HEK293 (cell line): Measurements from ENCODE around the gene MDGA2.

Experiments used
- FEZF1 ChIP-seq: fragments of 450-650 bp; formaldehyde crosslinking; IDR thresholded peaks from 2 replicates; pipeline ENCODE4 v1.5.1; 2016; ENCODE audit warnings: missing biosample characterization, missing genetic modification characterization
- MZF1 ChIP-seq: fragments of 450-650 bp; formaldehyde crosslinking; IDR thresholded peaks from 2 replicates; pipeline ENCODE4 v1.5.1; 2017; ENCODE audit warnings: missing biosample characterization, missing genetic modification characterization, borderline replicate concordance
- OSR2 ChIP-seq: fragments of 450-650 bp; formaldehyde crosslinking; IDR thresholded peaks from 2 replicates; pipeline ENCODE4 v1.5.1; 2016; ENCODE audit warnings: missing biosample characterization, missing genetic modification characterization
- ZNF157 ChIP-seq: fragments of 450-650 bp; formaldehyde crosslinking; IDR thresholded peaks from 2 replicates; pipeline ENCODE4 v1.5.1; 2016; ENCODE audit warnings: missing biosample characterization, missing genetic modification characterization
- ZNF174 ChIP-seq: fragments of 450-650 bp; formaldehyde crosslinking; IDR thresholded peaks from 2 replicates; pipeline ENCODE4 v1.5.0; 2017; ENCODE audit warnings: missing biosample characterization, mild to moderate bottlenecking, missing genetic modification characterization
- ZNF548 ChIP-seq: fragments of 450-650 bp; formaldehyde crosslinking; IDR thresholded peaks from 2 replicates; pipeline ENCODE4 v1.5.1; 2016; ENCODE audit warnings: missing biosample characterization, missing genetic modification characterization
- ZNF677 ChIP-seq: fragments of 450-650 bp; IDR thresholded peaks from 2 replicates; pipeline ENCODE4 v1.5.0; 2018; ENCODE audit warnings: missing biosample characterization, mild to moderate bottlenecking, missing genetic modification characterization, moderate library complexity
- TF ChIP-seq, protein P1 (sequence below): fragments of 450-650 bp; formaldehyde crosslinking; IDR thresholded peaks from 2 replicates; pipeline ENCODE4 v1.5.1; 2016; ENCODE audit warnings: missing biosample characterization, missing genetic modification characterization
- TF ChIP-seq, protein P2 (sequence below): fragments of 450-650 bp; formaldehyde crosslinking; IDR thresholded peaks from 2 replicates; pipeline ENCODE4 v1.5.1; 2016; ENCODE audit warnings: missing biosample characterization, missing genetic modification characterization
- TF ChIP-seq, protein P3 (sequence below): fragments of 450-650 bp; formaldehyde crosslinking; IDR thresholded peaks from 2 replicates; pipeline ENCODE4 v1.5.1; 2016; ENCODE audit warnings: missing biosample characterization, missing genetic modification characterization

DNA sequence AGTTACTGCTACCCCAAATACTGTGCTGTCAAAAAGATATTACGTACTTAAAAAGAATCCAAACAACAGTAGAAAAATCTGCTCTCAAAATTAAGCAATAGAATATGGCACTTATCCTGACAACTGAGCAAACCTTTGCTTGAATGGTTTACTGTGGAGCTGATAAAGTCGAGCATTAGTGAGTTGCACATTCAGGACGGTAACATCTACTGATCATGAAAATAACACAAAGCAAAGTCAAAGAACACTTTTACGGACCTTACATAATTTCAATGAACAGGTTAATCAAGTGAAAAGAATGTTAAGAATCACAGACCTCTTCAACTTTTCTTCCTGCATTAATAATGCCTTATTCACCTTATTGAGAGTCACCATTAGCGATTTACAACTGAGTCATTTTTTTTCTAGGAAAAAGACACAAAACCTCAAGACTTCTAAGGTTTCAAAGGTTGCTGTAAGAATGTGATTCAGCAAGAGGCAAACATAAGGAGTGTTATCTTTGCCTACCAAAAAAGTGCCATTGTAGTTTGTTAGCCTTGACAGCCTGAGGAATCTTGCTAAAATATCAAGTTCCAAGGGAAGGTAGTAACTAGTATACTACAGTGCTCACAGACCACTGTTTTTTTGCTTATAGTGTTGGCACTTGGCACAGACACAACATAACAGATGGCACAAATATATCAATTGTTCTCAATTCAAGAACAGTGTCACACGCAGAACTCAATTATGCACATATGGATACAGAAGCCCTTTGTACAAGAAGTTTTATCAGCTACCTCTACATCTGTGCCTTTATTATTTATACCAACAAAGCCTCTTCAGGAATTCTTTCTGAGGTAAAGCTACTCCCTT lies 689.6 kb downstream of the MDGA2 start:
- TF ChIP-seq, protein P1, sequence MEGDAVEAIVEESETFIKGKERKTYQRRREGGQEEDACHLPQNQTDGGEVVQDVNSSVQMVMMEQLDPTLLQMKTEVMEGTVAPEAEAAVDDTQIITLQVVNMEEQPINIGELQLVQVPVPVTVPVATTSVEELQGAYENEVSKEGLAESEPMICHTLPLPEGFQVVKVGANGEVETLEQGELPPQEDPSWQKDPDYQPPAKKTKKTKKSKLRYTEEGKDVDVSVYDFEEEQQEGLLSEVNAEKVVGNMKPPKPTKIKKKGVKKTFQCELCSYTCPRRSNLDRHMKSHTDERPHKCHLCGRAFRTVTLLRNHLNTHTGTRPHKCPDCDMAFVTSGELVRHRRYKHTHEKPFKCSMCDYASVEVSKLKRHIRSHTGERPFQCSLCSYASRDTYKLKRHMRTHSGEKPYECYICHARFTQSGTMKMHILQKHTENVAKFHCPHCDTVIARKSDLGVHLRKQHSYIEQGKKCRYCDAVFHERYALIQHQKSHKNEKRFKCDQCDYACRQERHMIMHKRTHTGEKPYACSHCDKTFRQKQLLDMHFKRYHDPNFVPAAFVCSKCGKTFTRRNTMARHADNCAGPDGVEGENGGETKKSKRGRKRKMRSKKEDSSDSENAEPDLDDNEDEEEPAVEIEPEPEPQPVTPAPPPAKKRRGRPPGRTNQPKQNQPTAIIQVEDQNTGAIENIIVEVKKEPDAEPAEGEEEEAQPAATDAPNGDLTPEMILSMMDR (tag by site-specific recombination), result no peak
- TF ChIP-seq, protein P2, sequence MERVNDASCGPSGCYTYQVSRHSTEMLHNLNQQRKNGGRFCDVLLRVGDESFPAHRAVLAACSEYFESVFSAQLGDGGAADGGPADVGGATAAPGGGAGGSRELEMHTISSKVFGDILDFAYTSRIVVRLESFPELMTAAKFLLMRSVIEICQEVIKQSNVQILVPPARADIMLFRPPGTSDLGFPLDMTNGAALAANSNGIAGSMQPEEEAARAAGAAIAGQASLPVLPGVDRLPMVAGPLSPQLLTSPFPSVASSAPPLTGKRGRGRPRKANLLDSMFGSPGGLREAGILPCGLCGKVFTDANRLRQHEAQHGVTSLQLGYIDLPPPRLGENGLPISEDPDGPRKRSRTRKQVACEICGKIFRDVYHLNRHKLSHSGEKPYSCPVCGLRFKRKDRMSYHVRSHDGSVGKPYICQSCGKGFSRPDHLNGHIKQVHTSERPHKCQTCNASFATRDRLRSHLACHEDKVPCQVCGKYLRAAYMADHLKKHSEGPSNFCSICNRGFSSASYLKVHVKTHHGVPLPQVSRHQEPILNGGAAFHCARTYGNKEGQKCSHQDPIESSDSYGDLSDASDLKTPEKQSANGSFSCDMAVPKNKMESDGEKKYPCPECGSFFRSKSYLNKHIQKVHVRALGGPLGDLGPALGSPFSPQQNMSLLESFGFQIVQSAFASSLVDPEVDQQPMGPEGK, result no peak
- TF ChIP-seq ZNF677 (tag by site-specific recombination) (no peak), ZNF157 (no peak), ZNF174 (tag by site-specific recombination) (no peak), FEZF1 (tag by site-specific recombination) (no peak), ZNF548 (tag by site-specific recombination) (no peak), OSR2 (tag by site-specific recombination) (no peak), MZF1 (tag by site-specific recombination) (no peak)
- TF ChIP-seq, protein P3, sequence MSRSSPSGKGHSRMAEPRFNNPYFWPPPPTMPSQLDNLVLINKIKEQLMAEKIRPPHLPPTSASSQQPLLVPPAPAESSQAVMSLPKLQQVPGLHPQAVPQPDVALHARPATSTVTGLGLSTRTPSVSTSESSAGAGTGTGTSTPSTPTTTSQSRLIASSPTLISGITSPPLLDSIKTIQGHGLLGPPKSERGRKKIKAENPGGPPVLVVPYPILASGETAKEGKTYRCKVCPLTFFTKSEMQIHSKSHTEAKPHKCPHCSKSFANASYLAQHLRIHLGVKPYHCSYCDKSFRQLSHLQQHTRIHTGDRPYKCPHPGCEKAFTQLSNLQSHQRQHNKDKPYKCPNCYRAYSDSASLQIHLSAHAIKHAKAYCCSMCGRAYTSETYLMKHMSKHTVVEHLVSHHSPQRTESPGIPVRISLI (tag by site-specific recombination), result no peak
